Fibroblast of lung (primary cell): ENCODE measurements around the gene ATG7. TPM values are rescaled to one million over a fixed set of nuclear protein-coding genes. Genes with fewer than 3 reads are reported as not detected.

Experiments
- DNase-seq, 2 donors: peaks; one replicate each; pipeline versions ENCODE4 v3.0.0 to v3.0.0-alpha.2; 2010; ENCODE audit warnings: low read depth in 2 of 2
- H2AFZ ChIP-seq: 2 replicates; pipeline ENCODE4 v1.5.1; 2012; ENCODE audit warnings: low read length, control low read depth, inconsistent platforms
- H3K27ac ChIP-seq: 2 replicates; pipeline ENCODE4 v1.5.1; 2011; ENCODE audit warnings: low read length, control low read depth; ENCODE audit not compliant: insufficient read depth
- H3K27me3 ChIP-seq: 2 replicates; pipeline ENCODE4 v1.5.1; 2011; ENCODE audit warnings: mild to moderate bottlenecking, low read length; ENCODE audit not compliant: control insufficient read depth, insufficient read depth
- H3K36me3 ChIP-seq: 2 replicates; pipeline ENCODE4 v1.5.1; 2011; ENCODE audit warnings: low read length; ENCODE audit not compliant: control insufficient read depth, insufficient read depth
- H3K4me1 ChIP-seq: 2 replicates; pipeline ENCODE4 v1.5.1; 2011; ENCODE audit warnings: low read length; ENCODE audit not compliant: control insufficient read depth, insufficient read depth; ENCODE audit errors: extremely low read depth
- H3K4me2 ChIP-seq: 2 replicates; pipeline ENCODE4 v1.5.1; 2011; ENCODE audit warnings: low read length, control low read depth; ENCODE audit not compliant: insufficient read depth; ENCODE audit errors: extremely low read depth
- H3K4me3 ChIP-seq, 4 experiments: fragments of 200-600 bp in 1 of 4; sonication (generic) in 1 of 4; replicated peaks in 1 of 4; 2 replicates each; pipeline ENCODE4 v1.5.1; 2011 to 2016; ENCODE audit warnings: low read length in 4 of 4, low read depth in 3 of 4, mild to moderate bottlenecking in 3 of 4, control low read depth in 2 of 4, inconsistent platforms in 1 of 4, mixed read lengths in 1 of 4; ENCODE audit not compliant: insufficient read depth in 1 of 4; ENCODE audit errors: control extremely low read depth in 1 of 4
- H3K79me2 ChIP-seq: 2 replicates; pipeline ENCODE4 v1.5.1; 2012; ENCODE audit warnings: mild to moderate bottlenecking, low read length, inconsistent platforms; ENCODE audit not compliant: control insufficient read depth, insufficient read depth
- H3K9ac ChIP-seq: 2 replicates; pipeline ENCODE4 v1.5.1; 2011; ENCODE audit warnings: mild to moderate bottlenecking, low read length, control low read depth; ENCODE audit not compliant: insufficient read depth
- H3K9me3 ChIP-seq: 2 replicates; pipeline ENCODE4 v1.5.1; 2012; ENCODE audit warnings: low read depth, low read length; ENCODE audit not compliant: control insufficient read depth, insufficient read depth
- H4K20me1 ChIP-seq: 2 replicates; pipeline ENCODE4 v1.5.1; 2011; ENCODE audit warnings: low read length; ENCODE audit not compliant: control insufficient read depth, insufficient read depth; ENCODE audit errors: extremely low read depth
- CTCF ChIP-seq, 2 donors: IDR thresholded peaks in 1 of 2; conservative IDR thresholded peaks in 1 of 2; 1 replicate in 1 of 2; 2 replicates in 1 of 2; pipeline ENCODE4 v1.5.1; 2011 to 2012; ENCODE audit warnings: low read length in 2 of 2, control low read depth in 1 of 2, inconsistent platforms in 1 of 2, low read depth in 1 of 2, mild to moderate bottlenecking in 1 of 2
- EZH2 ChIP-seq: IDR thresholded peaks from 2 replicates; pipeline ENCODE4 v1.5.1; 2012; ENCODE audit warnings: low read length, control low read depth, mild to moderate bottlenecking; ENCODE audit errors: missing control alignments
- polyA plus RNA-seq, 2 donors: library from polyadenylated mRNA; depleted of rRNA in 1 of 2; stranded (reverse) in 1 of 2; unstranded in 1 of 2; fragments of >200 nt; gene quantifications; 2 replicates each; pipeline ENCODE4 v1.2.1, GENCODE V29; 2011 to 2012; ENCODE audit warnings: missing spikeins in 1 of 2
- total RNA-seq: library from RNA; depleted of rRNA; stranded (reverse); fragments of >200 nt; gene quantifications from 2 replicates; pipeline ENCODE4 v1.2.1, GENCODE V29; 2014

The ATG7 gene
- total and polyA plus RNA-seq, 2 donors (not counting 1 experiment from before 2014, with no cell fraction given) = 50.8 to 56.5 TPM

- Histone ChIP-seq H3K4me3 (no peak overlapping the region), H3K9me3 (no peaks in the 10 kb centered on the region), H4K20me1 (no peaks in the 10 kb centered on the region), H3K27me3 (no peaks in the 10 kb centered on the region), H3K4me1 (no peaks in the 10 kb centered on the region), H3K79me2 (no peaks in the 10 kb centered on the region), H3K36me3 (peaks cover 8% of the 10 kb centered on the region), H3K4me2 (no peak overlapping the region), H3K9ac (no peak overlapping the region), H2AFZ (no peak overlapping the region), H3K27ac (no peak overlapping the region)
- TF ChIP-seq EZH2 (no peak), CTCF (conservative IDR thresholded peaks at IDR 0.05 in 1 of 2, IDR thresholded peaks at IDR 0.05 in 1 of 2; ENCODE audit: low read depth in 1 of 2, low read length in 2 of 2) (no peak)
- DNase-seq = no peak
Observed at GRCh38 chr3:11310258-11310657, 38.1 kb downstream of the ATG7 start.

- Histone ChIP-seq H3K36me3 (peaks cover 4% of the 10 kb centered on the region), H3K27ac (no peak overlapping the region)
- no peak for DNase-seq
Observed at GRCh38 chr3:11312166-11312565, 40.0 kb downstream of the ATG7 start.

GRCh38 chr3:11317300-11317699 is 45.1 kb downstream of the ATG7 start:
- no peak for DNase-seq
- no peaks in the 10 kb centered on the region for H3K9me3 ChIP-seq
- H2AFZ ChIP-seq = no peak overlapping the region
- H3K4me3 ChIP-seq = no peak overlapping the region
- H3K79me2 ChIP-seq = no peaks in the 10 kb centered on the region
- H3K9ac ChIP-seq = no peak overlapping the region
- no peaks in the 10 kb centered on the region for H4K20me1 ChIP-seq
- no peaks in the 10 kb centered on the region for H3K27me3 ChIP-seq
- TF ChIP-seq EZH2 (no peak), CTCF (conservative IDR thresholded peaks at IDR 0.05 in 1 of 2, IDR thresholded peaks at IDR 0.05 in 1 of 2; ENCODE audit: low read depth in 1 of 2, low read length in 2 of 2) (no peak)
- no peaks in the 10 kb centered on the region for H3K4me1 ChIP-seq
- no peak overlapping the region for H3K27ac ChIP-seq
- H3K36me3 ChIP-seq = peaks cover 8% of the 10 kb centered on the region
- H3K4me2 ChIP-seq = no peak overlapping the region

More at GRCh38 chr3:11312166-11312565, 40.0 kb downstream of the ATG7 start:
- H3K4me1 ChIP-seq = no peaks in the 10 kb centered on the region
- no peaks in the 10 kb centered on the region for H3K79me2 ChIP-seq
- H3K4me2 ChIP-seq = no peak overlapping the region
- no peaks in the 10 kb centered on the region for H3K27me3 ChIP-seq
- H2AFZ ChIP-seq = no peak overlapping the region
- H4K20me1 ChIP-seq = no peaks in the 10 kb centered on the region
- no peak overlapping the region for H3K4me3 ChIP-seq
- no peaks in the 10 kb centered on the region for H3K9me3 ChIP-seq
- H3K9ac ChIP-seq = no peak overlapping the region
- no peak for TF ChIP-seq EZH2
- TF ChIP-seq CTCF (conservative IDR thresholded peaks at IDR 0.05 in 1 of 2, IDR thresholded peaks at IDR 0.05 in 1 of 2; ENCODE audit: low read depth in 1 of 2, low read length in 2 of 2) = no peak
